ENCODE results near the gene RNH1.

The RNH1 gene

DNA sequence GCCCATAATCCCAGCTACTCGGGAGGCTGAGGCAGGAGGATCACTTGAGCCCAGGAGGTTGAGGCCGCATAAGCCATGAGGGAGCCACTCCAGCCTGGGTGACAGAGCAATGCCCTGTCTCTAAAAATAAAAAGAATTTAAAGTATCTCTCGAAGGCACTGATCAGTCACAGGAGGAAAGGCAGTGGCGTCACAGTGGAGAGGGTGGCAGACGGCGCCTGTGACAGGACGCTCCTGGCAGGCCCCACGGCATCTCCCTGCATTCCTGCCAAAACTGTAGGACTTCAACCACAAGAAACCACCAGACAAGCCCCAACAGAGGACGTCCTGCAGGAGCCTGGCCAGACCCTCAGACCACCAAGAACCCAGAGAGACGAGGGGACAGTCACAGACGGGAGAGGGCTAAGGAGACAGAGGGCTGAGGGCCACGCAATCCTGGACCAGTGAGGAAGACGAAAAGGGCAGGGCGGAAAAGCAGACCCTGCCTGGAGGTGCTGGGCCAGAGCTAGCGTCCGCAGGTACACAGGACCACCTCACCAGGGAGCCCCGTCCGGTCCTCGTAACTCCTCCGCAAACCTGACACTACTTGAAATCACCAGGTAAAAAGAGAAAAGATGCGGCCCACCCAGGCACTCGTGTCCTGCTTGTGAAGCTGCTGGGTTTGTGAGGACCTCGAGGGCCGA, 5.9 kb downstream of the RNH1 start:
- DNase-seq = no peak

DNA sequence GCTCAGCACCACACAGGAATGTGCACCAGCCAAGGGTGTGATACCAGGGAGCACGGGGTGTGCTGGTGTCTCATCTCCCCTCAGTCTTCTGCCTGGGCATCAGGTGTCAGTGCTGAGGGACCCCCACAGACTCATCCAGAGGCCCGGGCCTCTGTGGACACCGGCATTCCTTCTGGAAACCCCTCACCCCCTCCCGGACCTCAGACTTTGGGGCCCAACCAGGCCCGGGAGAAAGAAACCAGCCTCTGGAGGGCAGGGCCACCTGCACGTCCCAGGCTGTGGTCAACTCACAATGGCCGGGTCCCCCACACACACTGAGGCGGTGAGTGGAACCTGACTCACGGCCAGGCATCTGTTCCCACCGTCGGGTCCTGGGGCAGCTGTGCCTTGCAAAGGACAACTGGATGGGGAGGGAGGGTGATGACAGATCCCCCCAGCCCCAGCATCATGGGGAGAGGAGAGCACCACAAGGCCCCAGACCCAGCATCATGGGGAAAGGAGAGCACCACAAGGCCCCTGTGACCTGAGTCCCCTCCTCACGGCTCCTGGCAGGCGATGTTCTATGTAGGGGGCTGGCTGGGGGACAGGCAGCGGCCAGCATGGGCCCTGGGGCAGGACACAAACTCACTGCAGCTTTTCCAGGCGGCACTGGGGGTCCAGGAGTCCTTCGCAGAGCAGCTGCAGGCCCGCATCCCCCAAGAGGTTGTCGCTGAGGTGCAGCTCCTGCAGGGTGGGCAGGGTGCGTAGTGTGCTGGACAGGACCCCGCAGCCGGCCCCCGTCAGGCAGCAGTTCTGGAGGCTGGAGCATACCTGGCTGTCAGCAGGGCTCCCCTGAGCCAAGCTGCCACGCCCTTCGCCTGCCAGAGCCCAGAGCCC, 7.6 kb downstream of the RNH1 start:
- DNase-seq = no peak

DNA sequence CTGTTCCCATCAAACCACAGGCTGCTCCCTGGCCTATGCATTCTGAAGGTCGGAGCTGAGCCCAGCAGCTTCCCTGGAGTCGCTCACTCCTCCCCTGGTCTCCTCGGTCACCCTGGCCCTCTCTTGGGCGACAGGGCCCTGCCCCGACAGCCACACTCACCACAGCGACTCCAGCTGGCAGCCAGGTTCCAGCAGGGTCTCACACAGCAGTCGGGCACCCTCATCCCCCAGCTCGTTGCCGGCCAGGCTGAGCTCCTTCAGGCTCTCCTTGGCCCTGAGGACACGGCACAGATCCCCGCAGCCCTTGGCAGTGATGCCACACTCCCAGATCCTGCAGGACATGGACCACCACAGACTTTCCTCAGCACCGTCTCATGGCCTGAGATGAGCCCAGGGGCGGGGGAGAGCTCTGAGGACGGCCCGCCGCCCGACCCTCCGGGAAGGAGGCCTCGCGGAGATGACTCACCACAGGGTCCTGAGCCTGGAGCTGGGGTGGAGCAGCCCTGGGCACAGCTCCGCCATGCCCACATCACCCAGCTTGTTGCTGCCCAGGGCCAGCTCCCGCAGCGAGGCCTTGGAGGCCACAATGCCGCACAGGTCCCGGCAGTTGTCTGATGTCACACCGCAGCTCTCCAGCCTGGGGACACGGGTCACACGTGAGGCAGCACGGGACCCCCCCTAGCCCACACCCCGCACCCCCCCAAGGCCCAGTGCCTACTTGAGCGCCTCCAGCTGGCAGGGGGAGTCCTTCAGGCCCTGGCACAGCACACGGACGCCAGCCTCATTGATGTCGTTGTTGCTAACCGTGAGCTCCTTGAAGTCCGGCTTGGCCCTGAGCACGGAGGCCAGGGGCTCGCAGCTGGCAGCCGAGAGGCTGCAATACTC, 8.5 kb downstream of the RNH1 start:
- DNase-seq = no peak

DNA sequence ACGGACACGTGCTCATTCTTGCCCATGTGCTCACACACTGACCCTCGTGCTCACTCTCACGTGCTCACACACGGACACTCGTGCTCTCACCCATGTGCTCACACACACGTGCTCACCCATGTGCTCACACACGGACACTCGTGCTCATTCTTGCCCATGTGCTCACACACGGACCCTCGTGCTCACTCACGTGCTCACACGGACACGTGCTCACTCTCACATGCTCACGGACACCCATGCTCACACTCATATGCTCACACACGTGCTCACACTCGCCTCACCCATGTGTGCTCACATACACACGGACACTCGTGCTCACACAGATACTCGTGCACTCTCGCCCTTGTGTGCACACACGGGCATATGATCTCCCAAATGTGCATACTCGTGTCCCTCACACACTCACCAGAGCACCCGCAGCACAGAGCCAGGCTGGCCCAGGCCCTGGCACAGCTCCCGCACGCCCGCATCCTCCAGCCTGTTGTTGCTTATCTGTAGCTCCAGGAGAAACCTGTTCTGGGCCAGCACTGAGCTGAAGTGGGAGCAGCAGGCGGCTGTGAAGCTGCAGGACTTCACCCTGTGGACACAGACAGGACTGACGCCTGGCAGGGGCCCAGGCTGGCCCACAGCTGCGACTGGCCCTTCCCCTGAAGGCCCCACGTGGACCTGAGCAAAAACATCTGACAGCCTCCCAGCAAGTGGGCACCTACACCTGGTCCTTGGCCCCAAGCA, 9.3 kb downstream of the RNH1 start:
- DNase-seq = no peak

DNA sequence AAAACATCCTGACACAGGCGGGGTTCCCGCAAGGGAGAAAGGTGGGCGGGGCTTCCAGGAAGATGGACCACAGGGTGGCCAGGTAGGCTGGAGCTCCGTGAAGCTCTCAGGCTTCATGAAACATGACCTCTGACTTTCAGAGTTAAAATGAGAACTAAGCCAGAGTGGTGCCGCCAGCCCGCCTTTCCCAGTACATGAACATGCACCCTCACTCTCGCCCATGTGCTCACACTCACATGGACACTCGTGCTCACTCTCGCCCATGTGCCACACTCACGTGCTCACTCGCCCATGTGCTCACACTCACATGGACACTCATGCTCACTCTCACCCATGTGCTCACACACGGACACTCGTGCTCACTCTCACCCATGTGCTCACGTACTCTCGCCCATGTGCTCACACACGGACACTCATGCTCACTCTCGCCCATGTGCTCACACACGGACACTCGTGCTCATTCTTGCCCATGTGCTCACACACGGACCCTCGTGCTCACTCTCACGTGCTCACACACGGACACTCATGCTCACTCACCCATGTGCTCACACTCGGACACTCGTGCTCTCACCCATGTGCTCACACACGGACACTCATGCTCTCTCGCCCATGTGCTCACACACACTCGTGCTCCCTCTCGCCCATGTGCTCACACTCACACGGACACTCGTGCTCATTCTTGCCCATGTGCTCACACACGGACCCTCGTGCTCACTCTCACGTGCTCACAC, 10.0 kb downstream of the RNH1 start:
- DNase-seq = no peak

DNA sequence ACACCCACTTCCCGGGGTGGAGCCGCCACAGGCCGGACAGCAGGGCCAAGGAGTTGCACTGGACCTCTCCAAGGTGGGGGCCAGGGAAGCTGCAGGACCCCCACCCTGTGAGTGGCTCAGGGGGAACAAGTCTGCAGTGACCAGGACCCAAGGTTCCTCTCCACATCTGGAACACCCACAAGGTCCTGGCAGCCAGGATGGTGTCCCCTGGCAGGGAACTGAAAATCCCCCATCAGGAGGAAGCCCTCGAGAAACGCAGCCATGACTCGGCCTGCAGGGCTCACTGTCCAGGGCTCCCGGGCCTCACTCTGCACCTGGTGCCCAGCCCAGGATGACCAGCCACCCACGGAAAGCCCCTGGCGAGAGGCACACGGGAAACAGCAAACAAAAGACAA, 11.5 kb downstream of the RNH1 start:
- DNase-seq = no peak

DNA sequence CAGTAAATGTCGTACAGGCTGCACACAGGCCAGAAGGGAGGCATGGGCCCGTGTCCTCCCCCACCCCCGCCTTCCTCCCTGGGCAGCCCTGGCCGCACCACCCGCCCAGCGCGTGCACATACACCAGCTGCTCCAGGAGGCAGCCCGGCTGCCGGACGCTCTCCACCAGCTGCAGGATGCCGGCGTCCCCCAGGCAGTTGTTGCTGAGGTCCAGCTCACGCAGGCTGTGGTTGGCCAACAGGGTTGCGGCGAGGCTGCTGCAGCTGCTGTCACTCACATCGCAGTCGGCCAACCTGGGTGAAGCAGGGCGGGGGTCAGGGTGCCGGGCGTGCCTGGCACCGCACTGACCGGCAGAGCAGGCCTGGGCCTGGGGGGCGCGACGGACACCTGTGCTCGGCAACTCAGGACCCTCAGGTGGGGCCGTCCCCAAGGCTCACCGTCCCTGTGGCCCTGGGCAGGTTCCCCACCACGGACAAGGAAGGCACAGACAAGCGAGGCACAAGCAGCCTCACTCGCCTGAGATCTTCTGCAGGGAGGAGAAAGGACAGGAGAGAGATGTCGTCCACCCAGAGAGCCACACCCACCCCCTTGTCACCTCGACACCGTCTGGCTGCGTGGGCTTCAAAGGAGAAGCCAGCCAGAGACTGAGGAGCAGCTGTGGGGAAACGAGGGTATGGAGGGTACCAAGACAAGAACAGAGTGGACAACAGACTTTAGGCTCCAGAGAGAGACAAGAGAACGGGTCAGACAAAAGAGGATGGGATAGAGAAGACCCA, 12.1 kb downstream of the RNH1 start:
- DNase-seq = no peak

DNA sequence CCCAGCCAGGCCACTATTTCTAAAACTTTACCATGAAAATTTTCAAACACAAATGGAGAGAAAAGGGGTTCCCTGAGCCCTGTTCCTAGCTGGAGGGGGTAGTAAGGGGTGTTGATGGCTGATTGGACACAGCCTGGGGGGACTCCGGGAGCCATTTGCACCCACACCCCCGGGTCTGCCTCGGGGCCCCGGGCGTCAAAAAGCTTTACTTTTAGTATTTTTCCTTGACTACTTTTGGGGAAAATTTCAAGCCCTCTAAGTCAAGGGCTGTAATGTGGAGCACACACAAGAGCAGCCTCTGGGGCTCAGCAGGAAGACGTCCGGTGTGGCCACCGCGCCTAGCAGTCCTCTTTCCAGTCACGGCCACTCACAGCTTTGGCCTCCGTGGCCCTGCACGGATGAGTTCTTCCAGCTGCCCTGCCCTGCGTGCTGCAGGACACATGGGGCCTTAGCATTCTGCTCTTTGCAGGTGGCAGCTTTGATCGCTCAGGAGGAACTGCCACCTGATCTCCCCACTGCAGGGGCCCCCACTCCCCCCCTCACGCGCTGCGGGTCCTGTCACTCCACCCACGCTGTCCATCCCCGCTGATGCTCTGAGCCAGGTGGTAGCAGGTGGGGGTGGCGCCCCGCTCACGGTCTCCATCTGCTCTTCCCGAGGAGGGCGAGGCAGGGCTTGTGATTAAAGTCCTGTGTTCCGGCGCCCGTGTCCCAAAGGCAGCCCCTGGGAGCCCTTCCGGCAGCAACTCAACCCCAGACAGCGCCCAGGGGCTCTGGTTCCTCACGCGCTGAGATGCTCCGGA, 14.4 kb downstream of the RNH1 start:
- DNase-seq = no peak

DNA sequence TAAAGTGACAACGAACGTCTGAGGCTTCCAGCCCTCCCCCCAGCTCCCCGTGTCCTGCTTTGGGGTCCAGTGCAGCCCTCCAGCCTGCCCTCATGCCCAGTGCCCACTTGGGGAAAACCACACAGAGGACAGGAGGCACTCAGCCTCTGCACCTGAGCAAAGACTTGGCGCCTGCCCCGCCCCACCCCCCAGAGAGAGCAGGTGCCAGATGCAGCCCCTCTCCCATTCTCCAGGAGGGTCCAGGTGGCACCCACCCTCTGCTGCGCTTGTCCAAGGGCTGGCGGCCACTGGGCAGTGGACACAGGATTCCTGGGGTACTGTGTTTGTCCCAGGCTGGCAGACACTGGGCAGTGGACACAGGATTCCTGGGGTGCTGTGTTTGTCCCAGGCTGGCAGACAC, 15.7 kb downstream of the RNH1 start:
- no peak for DNase-seq

DNA sequence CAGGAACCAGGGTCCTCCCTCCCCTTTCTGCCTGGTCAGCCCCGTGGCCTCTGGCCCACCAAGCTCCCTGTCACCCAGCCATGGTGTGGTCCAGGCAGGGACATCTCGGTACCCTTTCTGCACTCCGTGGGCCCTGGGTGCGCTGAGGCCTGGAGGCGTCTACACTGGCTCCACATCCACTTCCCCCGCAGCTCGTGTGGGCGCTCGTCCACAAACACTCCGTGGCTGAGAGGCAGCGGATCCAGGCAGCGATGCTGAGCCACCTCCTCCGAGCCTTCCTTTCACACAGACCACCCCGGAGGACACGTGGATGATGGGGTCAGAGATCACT, 16.1 kb downstream of the RNH1 start:
- no peak for DNase-seq

DNA sequence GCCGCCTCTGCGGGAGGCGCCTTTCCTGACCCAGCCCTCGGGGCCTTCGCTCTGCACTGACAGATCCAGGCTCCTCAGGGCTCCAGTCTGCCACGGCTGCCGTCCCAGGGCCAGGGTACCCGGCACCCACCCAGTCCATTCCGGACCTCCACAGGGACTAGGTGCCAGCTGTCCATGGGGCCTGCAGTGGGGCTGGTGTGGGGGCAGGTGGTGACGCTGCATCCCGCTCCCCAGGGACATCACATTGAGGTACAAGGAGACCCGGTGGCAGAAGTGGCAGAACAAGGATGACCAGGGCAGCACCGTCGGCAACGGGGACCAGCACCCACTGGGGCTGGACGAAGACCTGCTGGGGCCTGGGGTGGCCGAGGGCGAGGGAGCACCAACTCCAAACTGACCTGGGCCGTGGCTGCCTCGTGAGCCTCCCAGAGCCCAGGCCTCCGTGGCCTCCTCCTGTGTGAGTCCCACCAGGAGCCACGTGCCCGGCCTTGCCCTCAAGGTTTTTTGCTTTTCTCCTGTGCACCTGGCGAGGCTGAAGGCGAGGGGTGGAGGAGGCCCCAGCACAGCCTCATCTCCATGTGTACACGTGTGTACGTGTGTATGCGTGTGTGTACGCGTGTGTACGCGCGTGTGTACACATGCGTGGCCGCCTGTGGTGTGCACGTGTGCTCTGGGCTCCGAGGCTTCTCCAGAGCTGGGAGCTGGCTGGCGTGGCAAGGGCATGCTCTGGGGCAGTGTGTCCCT, 16.7 kb downstream of the RNH1 start:
- DNase-seq = no peak

DNA sequence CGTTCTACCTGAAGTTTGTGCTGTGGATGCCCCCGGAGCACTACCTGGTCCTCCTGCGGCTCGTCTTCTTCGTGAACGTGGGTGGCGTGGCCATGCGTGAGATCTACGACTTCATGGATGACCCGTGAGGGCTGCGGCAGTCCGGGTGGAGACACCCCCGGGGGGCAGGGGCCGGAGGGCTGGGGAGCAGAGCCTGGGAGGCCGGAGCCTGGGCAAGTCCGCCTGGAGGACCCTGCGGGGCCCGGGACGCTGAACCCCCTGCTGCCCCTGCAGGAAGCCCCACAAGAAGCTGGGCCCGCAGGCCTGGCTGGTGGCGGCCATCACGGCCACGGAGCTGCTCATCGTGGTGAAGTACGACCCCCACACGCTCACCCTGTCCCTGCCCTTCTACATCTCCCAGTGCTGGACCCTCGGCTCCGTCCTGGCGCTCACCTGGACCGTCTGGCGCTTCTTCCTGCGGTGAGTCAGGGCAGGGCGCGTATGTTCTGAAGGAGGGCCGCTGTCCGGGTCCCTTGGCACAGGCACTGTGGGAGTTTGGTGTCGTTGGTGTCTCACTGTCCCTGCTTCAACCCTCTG, 17.3 kb downstream of the RNH1 start:
- DNase-seq = no peak

DNA sequence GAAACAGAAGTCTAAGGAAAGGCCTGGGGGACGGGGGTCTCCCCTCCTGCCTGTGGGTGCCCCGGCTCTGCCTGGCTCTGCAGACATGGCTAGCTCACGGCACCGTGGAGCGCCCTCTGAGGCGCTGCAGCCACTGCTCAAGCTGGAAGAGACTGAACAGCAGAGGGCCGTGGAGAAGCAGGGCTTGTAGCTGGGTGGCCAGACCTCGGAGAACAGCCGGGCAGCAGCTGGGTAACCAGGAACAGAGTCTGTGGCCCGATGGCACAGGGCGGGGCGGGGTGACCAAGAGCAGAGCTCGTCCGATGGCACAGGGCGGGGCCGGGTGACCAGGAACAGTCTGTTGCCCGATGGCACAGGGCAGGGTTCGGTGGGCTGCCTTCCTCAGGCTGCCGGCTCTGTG, 18.1 kb downstream of the RNH1 start:
- DNase-seq = no peak

DNA sequence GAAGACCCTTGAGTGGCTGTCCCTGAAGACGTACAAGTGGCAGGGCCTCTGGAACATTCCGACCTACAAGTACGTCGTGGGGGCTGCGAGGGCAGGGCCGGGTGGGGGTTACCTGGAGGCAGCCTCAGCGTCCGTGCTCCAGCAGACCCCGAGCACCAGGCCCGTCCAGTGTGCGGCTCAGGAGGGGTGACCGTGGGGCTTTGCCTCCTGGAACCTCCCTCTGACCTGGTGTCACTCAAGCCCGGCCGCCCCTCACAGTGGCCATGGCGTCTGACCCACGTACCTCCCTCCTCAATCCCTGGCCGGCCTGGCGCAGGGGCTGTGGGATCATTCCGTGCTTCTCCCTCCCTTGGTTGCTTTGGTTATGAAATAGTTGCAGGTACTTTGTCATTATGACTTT, 18.5 kb downstream of the RNH1 start:
- no peak for DNase-seq

DNA sequence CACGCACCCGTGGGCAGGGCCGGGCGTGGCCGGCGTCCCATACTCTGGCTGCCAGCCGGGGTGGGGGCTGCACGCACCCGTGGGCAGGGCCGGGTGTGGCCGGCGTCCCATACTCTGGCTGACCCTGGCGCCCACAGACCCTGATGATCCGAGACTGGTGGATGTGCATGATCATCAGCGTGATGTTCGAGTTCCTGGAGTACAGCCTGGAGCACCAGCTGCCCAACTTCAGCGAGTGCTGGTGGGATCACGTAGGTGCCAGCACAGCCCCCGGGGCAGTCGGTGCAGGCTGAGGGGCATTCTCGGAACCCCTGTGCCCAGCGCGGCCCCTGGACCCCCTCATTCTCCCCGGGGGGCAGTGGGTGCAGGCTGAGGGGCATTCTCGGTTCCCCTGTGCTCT, 19.0 kb downstream of the RNH1 start:
- no peak for DNase-seq

DNA sequence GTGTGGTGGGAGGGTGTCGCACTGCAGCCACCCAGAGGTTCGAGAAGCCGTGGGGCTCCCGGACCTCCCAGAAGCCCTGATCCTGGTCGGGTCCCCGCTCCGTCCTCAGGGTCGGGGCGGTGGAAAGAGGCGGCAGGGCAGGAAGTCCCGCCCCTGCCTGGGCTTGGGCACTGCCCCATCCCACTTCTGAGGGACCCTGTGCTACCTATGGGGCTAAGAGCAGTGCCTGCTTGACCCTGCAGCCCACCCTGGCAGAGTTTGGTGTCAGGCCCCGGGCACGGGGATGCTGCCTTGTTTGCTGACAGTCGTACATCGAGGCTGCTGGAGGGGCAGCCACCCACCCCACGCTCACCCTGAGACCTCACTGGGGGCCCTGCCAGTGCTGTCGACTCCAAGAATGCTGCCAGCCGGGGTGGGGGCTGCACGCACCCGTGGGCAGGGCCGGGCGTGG, 19.4 kb downstream of the RNH1 start:
- DNase-seq = no peak

DNA sequence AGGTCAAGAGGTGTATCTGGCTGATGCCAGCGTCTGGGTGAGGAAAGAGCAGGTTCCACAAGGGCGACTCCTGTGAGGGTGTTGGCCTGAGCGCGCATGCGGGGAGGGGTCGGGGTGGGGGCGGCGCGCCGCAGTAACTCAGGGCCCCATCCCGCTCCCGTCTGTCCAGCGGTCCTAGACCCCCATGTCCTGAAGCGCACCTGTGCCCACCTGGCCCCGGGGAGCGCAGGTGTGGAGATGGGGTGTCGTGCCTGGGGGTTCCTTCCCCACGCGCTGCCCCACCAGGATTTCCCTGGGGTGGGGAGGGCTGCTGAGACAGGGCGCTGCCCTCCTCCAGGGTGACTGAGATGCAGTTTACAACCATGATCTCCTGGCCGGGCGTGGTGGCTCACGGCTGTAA, 20.9 kb downstream of the RNH1 start:
- no peak for DNase-seq

DNA sequence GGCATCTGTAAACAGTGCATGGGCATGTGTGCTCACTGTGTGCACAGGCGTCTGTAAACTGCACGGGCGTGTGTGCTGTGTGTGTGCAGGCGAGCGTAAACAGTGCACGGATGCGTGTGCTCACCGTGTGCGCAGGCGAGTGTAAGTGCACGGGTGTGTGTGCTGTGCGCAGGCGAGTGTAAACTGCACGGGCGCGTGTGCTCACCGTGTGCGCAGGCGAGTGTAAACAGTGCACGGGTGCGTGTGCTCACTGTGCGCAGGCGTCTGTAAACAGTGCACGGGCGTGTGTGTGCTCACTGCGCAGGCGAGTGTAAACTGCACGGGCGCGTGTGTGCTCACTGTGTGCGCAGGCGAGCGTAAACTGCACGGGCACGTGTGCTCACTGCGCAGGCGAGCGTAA, 22.4 kb downstream of the RNH1 start:
- no peak for DNase-seq

DNA sequence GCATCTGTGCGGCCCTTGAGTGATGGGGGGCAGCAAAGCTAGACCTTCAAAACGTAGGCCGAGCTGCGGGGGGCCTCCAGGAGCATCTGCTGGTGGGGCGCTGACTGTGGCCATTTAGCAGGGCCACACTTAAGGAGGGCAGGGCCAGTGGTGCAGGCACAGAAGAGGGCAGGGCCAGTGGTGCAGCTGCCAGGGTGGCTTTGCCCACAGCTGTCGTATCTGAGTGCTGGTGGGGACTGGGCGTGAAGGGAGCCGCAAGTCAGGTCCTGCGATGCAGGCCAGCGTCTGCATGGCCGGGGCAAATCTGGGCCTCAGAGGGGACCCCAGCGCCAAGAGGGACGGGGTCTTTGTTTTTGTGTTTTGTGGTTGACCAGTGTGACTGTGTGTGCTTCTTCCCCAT, 27.7 kb downstream of the RNH1 start:
- DNase-seq = no peak

Data from right kidney (tissue), 1 donor.